Mesenchymal stem cell (in vitro differentiated cells and primary cell): Measurements from ENCODE around the gene ARID4B.

Experiments used
- DNase-seq: peaks from one replicate; pipeline ENCODE4 v3.0.0-alpha.2; 2013
- H2AFZ ChIP-seq: one replicate; pipeline ENCODE4 v1.6.1; 2013; ENCODE audit warnings: low read depth, mild to moderate bottlenecking, control low read depth, inconsistent platforms, low read length, moderate library complexity
- H2AK5ac ChIP-seq: 2 replicates; pipeline ENCODE4 v1.6.1; 2013; ENCODE audit warnings: low read length, moderate library complexity, mild to moderate bottlenecking, inconsistent platforms; ENCODE audit not compliant: severe bottlenecking
- H2BK120ac ChIP-seq: one replicate; pipeline ENCODE4 v1.6.1; 2013; ENCODE audit warnings: low read depth, mild to moderate bottlenecking, inconsistent platforms, low read length, moderate library complexity
- H2BK12ac ChIP-seq, 2 experiments: one replicate each; pipeline ENCODE4 v1.6.1; 2013; ENCODE audit warnings: inconsistent platforms in 2 of 2, low read length in 2 of 2, mild to moderate bottlenecking in 2 of 2, moderate library complexity in 2 of 2, control low read depth in 1 of 2
- H2BK15ac ChIP-seq: one replicate; pipeline ENCODE4 v1.6.1; 2013; ENCODE audit warnings: mild to moderate bottlenecking, low read depth, inconsistent platforms; ENCODE audit not compliant: poor library complexity, severe bottlenecking
- H2BK5ac ChIP-seq: 2 replicates; pipeline ENCODE4 v1.6.1; 2013; ENCODE audit warnings: low read depth, mild to moderate bottlenecking, low read length, control low read depth, inconsistent platforms; ENCODE audit not compliant: poor library complexity, severe bottlenecking
- H3K14ac ChIP-seq, 2 experiments: one replicate each; pipeline ENCODE4 v1.6.1; 2013; ENCODE audit warnings: inconsistent platforms in 2 of 2, low read length in 2 of 2, control low read depth in 1 of 2, mild to moderate bottlenecking in 1 of 2, moderate library complexity in 1 of 2
- H3K18ac ChIP-seq, 2 experiments: one replicate each; pipeline ENCODE4 v1.6.1; 2013; ENCODE audit warnings: inconsistent platforms in 2 of 2, low read length in 2 of 2, control low read depth in 1 of 2, low read depth in 1 of 2, mild to moderate bottlenecking in 1 of 2
- H3K23ac ChIP-seq, 2 experiments: one replicate each; pipeline ENCODE4 v1.6.1; 2013; ENCODE audit warnings: inconsistent platforms in 2 of 2, low read length in 2 of 2, mild to moderate bottlenecking in 2 of 2, moderate library complexity in 2 of 2, control low read depth in 1 of 2
- H3K27ac ChIP-seq: 2 replicates; pipeline ENCODE4 v1.5.1; 2013; ENCODE audit warnings: mild to moderate bottlenecking, moderate library complexity, low read length, control low read depth, inconsistent platforms; ENCODE audit not compliant: poor library complexity, severe bottlenecking
- H3K27me3 ChIP-seq, 2 experiments: 2 replicates each; pipeline versions ENCODE4 v1.6.1 to v1.7.0; 2013; ENCODE audit warnings: low read length in 2 of 2, mild to moderate bottlenecking in 2 of 2, moderate library complexity in 2 of 2, control low read depth in 1 of 2, inconsistent platforms in 1 of 2; ENCODE audit not compliant: control insufficient read depth in 1 of 2, insufficient read depth in 1 of 2
- H3K36me3 ChIP-seq, 2 experiments: 2 replicates each; pipeline versions ENCODE4 v1.6.1 to v1.7.0; 2013; ENCODE audit warnings: low read length in 2 of 2, control low read depth in 1 of 2, inconsistent platforms in 1 of 2, low read depth in 1 of 2, mild to moderate bottlenecking in 1 of 2; ENCODE audit not compliant: insufficient read depth in 2 of 2, control insufficient read depth in 1 of 2
- H3K4ac ChIP-seq, 2 experiments: one replicate each; pipeline ENCODE4 v1.6.1; 2013; ENCODE audit warnings: inconsistent platforms in 2 of 2, low read length in 2 of 2, mild to moderate bottlenecking in 2 of 2, moderate library complexity in 2 of 2, control low read depth in 1 of 2, low read depth in 1 of 2
- H3K4me1 ChIP-seq: 2 replicates; pipeline ENCODE4 v1.6.1; 2013; ENCODE audit warnings: low read depth, low read length, control low read depth; ENCODE audit not compliant: control insufficient read depth, insufficient read depth
- H3K4me2 ChIP-seq: 2 replicates; pipeline ENCODE4 v1.6.1; 2013; ENCODE audit warnings: low read length, mild to moderate bottlenecking, inconsistent platforms; ENCODE audit not compliant: poor library complexity, severe bottlenecking
- H3K4me3 ChIP-seq, 2 experiments: 2 replicates each; pipeline versions ENCODE4 v1.5.1 to v1.7.0; 2013; ENCODE audit warnings: low read length in 2 of 2, mild to moderate bottlenecking in 2 of 2, control low read depth in 1 of 2, low read depth in 1 of 2; ENCODE audit not compliant: insufficient read depth in 1 of 2
- H3K79me1 ChIP-seq: replicated peaks from 2 replicates; pipeline ENCODE4 v1.6.1; 2013; ENCODE audit warnings: mild to moderate bottlenecking, control low read depth, low read length, inconsistent platforms; ENCODE audit not compliant: poor library complexity, severe bottlenecking
- H3K9ac ChIP-seq: 2 replicates; pipeline ENCODE4 v1.7.0; 2013; ENCODE audit warnings: mild to moderate bottlenecking, low read length, moderate library complexity
- H3K9me3 ChIP-seq: 2 replicates; pipeline ENCODE4 v1.7.0; 2013; ENCODE audit warnings: mild to moderate bottlenecking, low read length; ENCODE audit not compliant: control insufficient read depth
- H4K8ac ChIP-seq: one replicate; pipeline ENCODE4 v1.6.1; 2013; ENCODE audit warnings: inconsistent platforms, mild to moderate bottlenecking, low read length, moderate library complexity
- H4K91ac ChIP-seq: one replicate; pipeline ENCODE4 v1.6.1; 2013; ENCODE audit warnings: mild to moderate bottlenecking, low read length, inconsistent platforms
- WGBS: methylation state at CpG from one replicate; pipeline ENCODE4 v1.1.7; 2013; ENCODE audit warnings: mixed read lengths; 5-methylcytosine and 5-hydroxymethylcytosine counted together

The ARID4B gene

DNA sequence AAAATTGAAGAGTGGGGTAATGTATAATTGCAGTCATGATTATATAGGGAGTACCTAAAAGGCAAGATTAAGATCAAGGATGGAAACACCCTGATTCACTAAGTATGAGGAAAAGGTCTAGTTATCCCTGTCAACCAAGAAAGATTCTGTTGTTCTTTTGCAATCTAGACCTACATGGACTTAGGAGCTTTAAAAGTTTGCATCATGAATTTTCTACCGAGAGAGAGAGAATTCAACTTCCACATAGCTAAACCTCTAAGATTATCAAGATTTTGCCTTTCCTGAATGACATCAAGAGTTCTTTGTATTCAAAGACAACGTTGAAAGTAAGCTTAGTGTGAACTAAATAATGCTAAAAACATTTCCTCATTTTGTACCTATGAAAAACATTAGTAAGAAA lies 88.1 kb downstream of the ARID4B start:
- H2AK5ac ChIP-seq, result no peak overlapping the region

DNA sequence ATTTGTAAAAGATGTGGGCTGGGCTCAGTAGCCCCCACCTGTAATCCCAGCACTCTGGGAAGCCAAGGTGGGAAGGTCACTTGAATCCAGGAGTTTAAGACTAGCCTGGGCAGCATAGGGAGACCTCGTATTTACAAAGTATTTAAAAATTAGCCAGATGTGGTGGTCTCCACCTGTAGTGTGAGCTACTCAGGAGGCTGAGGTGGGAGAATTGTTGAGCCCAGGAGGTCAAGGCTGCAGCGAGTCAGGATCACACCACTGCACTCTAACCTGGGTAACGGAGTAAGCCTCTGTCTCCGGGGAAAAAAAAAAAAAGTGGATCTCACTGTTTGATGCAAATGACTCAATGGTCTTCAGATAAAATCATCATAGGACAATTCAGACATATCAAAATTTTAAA lies 89.4 kb downstream of the ARID4B start:
- Histone ChIP-seq H3K27me3 (no peaks in the 10 kb centered on the region), H2AK5ac (no peak overlapping the region), H3K4me1 (peaks cover 7% of the 10 kb centered on the region), H4K8ac (no peak overlapping the region), H3K4me2 (no peak overlapping the region), H2BK15ac (no peak overlapping the region), H2AFZ (no peak overlapping the region), H3K36me3 (peaks cover 8 to 66% of the 10 kb centered on the region in 2 experiments), H3K4ac (no peak overlapping the region), H3K23ac (no peak overlapping the region), H3K9me3 (no peaks in the 10 kb centered on the region), H2BK12ac (no peak overlapping the region), H3K18ac (no peak overlapping the region), H3K14ac (no peak overlapping the region), H3K27ac (no peak overlapping the region), H3K4me3 (no peak overlapping the region), H3K9ac (no peak overlapping the region), H3K79me1 (peaks cover 14% of the 10 kb centered on the region), H2BK120ac (no peak overlapping the region), H2BK5ac (no peak overlapping the region), H4K91ac (no peak overlapping the region)
- 100% methylated on average over 2 of the region's 4 CpGs for WGBS
- no peak for DNase-seq

More for the DNA sequence above, 88.1 kb downstream of the ARID4B start:
- H3K4me3 ChIP-seq, result no peak overlapping the region
- H3K4me2 ChIP-seq, result no peak overlapping the region
- H4K91ac ChIP-seq, result no peak overlapping the region
- H2BK120ac ChIP-seq, result no peak overlapping the region
- peaks cover 11% of the 10 kb centered on the region for H3K79me1 ChIP-seq
- no peak overlapping the region for H3K9ac ChIP-seq
- no peak overlapping the region for H2BK12ac ChIP-seq
- H4K8ac ChIP-seq, result no peak overlapping the region
- DNase-seq, result no peak
- H3K9me3 ChIP-seq, result no peaks in the 10 kb centered on the region
- peak overlapping the region; percentile 74 for H3K27ac ChIP-seq
- peaks cover 8 to 62% of the 10 kb centered on the region in 2 experiments for H3K36me3 ChIP-seq
- H2BK5ac ChIP-seq, result no peak overlapping the region
- 100% methylated on average over 1 of the region's 2 CpGs for whole genome bisulfite sequencing
- H3K27me3 ChIP-seq, result no peaks in the 10 kb centered on the region
- H3K4me1 ChIP-seq, result peaks cover 7% of the 10 kb centered on the region
- H3K14ac ChIP-seq, result no peak overlapping the region
- no peak overlapping the region for H2BK15ac ChIP-seq
- H3K18ac ChIP-seq, result no peak overlapping the region
- no peak overlapping the region for H3K23ac ChIP-seq
- H3K4ac ChIP-seq, result no peak overlapping the region
- H2AFZ ChIP-seq, result no peak overlapping the region

- H2BK12ac ChIP-seq, result no peak overlapping the region
- no peak for DNase-seq
- no peaks in the 10 kb centered on the region for H3K27me3 ChIP-seq
- peaks cover 22% of the 10 kb centered on the region for H3K79me1 ChIP-seq
- H3K14ac ChIP-seq, result no peak overlapping the region
- H4K8ac ChIP-seq, result no peak overlapping the region
- H3K9me3 ChIP-seq, result no peaks in the 10 kb centered on the region
- no peak overlapping the region for H2BK15ac ChIP-seq
- no peak overlapping the region for H2BK5ac ChIP-seq
- no peak overlapping the region for H3K4ac ChIP-seq
- H3K27ac ChIP-seq, result no peak overlapping the region
- no peak overlapping the region for H3K23ac ChIP-seq
- no peak overlapping the region for H2AFZ ChIP-seq
- no peak overlapping the region for H2AK5ac ChIP-seq
- H3K4me1 ChIP-seq, result peaks cover 7% of the 10 kb centered on the region
- no peak overlapping the region for H3K4me3 ChIP-seq
- no peak overlapping the region for H3K9ac ChIP-seq
- H3K4me2 ChIP-seq, result no peak overlapping the region
- no peak overlapping the region for H4K91ac ChIP-seq
- no peak overlapping the region for H2BK120ac ChIP-seq
- peaks cover 17 to 73% of the 10 kb centered on the region in 2 experiments for H3K36me3 ChIP-seq
- WGBS, result 100% methylated on average over 2 of the region's 5 CpGs
- no peak overlapping the region for H3K18ac ChIP-seq
Observed at GRCh38 chr1:235236128-235236527, 91.9 kb downstream of the ARID4B start.

- H3K14ac ChIP-seq, result no peak overlapping the region
- no peak overlapping the region for H3K18ac ChIP-seq
- H3K23ac ChIP-seq, result no peak overlapping the region
- H2AFZ ChIP-seq, result no peak overlapping the region
- no peak overlapping the region for H2AK5ac ChIP-seq
- H3K9me3 ChIP-seq, result no peaks in the 10 kb centered on the region
- WGBS, result 100% methylated on average over 2 of the region's 2 CpGs
- no peak overlapping the region for H2BK12ac ChIP-seq
- H3K27me3 ChIP-seq, result no peaks in the 10 kb centered on the region
- no peak overlapping the region for H3K27ac ChIP-seq
- H3K79me1 ChIP-seq, result peaks cover 23% of the 10 kb centered on the region
- H3K9ac ChIP-seq, result no peak overlapping the region
- H2BK5ac ChIP-seq, result no peak overlapping the region
- H3K4ac ChIP-seq, result no peak overlapping the region
- no peak overlapping the region for H2BK120ac ChIP-seq
- no peak overlapping the region for H3K4me2 ChIP-seq
- H4K91ac ChIP-seq, result no peak overlapping the region
- H3K4me3 ChIP-seq, result no peak overlapping the region
- peaks cover 22 to 77% of the 10 kb centered on the region in 2 experiments for H3K36me3 ChIP-seq
- no peak overlapping the region for H4K8ac ChIP-seq
- no peak overlapping the region for H2BK15ac ChIP-seq
- no peak for DNase-seq
- no peaks in the 10 kb centered on the region for H3K4me1 ChIP-seq
Observed at GRCh38 chr1:235229868-235230267, 98.1 kb downstream of the ARID4B start.
